A204.1 (cell line): ENCODE results near the gene MYOG.

Source experiments
- FAIRE-seq: peaks from 2 replicates; lab custom pipeline; 2012; peaks lifted over from hg19 to GRCh38; lab: Jason Lieb, UNC

MYOG gene

GRCh38 chr1:203072002-203072602 lies 13.7 kb downstream of the MYOG start:
- no peak for FAIRE-seq

GRCh38 chr1:203069030-203069747 lies 16.6 kb downstream of the MYOG start:
- FAIRE-seq = no peak

GRCh38 chr1:203066965-203067364 lies 18.8 kb downstream of the MYOG start:
- no peak for FAIRE-seq

- no peak for FAIRE-seq
Observed at GRCh38 chr1:203065986-203066385, 19.8 kb downstream of the MYOG start.

GRCh38 chr1:203065191-203065590 lies 20.6 kb downstream of the MYOG start:
- FAIRE-seq = no peak

GRCh38 chr1:203063287-203063686 lies 22.5 kb downstream of the MYOG start:
- no peak for FAIRE-seq

- FAIRE-seq = no peak
Observed at GRCh38 chr1:203060115-203060514, 25.7 kb downstream of the MYOG start.

GRCh38 chr1:203059485-203059884 lies 26.3 kb downstream of the MYOG start:
- no peak for FAIRE-seq

- FAIRE-seq = no peak
Observed at GRCh38 chr1:203058676-203058935, 27.2 kb downstream of the MYOG start.

GRCh38 chr1:203057911-203058675 lies 27.7 kb downstream of the MYOG start:
- no peak for FAIRE-seq

- FAIRE-seq = no peak
Observed at GRCh38 chr1:203056516-203056915, 29.3 kb downstream of the MYOG start.

GRCh38 chr1:203056012-203056411 lies 29.8 kb downstream of the MYOG start:
- FAIRE-seq = no peak

- no peak for FAIRE-seq
Observed at GRCh38 chr1:203055161-203055799, 30.5 kb downstream of the MYOG start.

GRCh38 chr1:203054642-203055041 lies 31.2 kb downstream of the MYOG start:
- no peak for FAIRE-seq

- no peak for FAIRE-seq
Observed at GRCh38 chr1:203054184-203054583, 31.6 kb downstream of the MYOG start.

GRCh38 chr1:203052601-203053000 lies 33.2 kb downstream of the MYOG start:
- no peak for FAIRE-seq

GRCh38 chr1:203051841-203052324 lies 33.9 kb downstream of the MYOG start:
- FAIRE-seq = no peak

- FAIRE-seq = no peak
Observed at GRCh38 chr1:203050826-203051225, 35.0 kb downstream of the MYOG start.

- FAIRE-seq = no peak
Observed at GRCh38 chr1:203049576-203050180, 36.1 kb downstream of the MYOG start.

GRCh38 chr1:203049077-203049476 lies 36.7 kb downstream of the MYOG start:
- no peak for FAIRE-seq

GRCh38 chr1:203048555-203049051 lies 37.2 kb downstream of the MYOG start:
- FAIRE-seq = no peak

GRCh38 chr1:203048086-203048485 lies 37.7 kb downstream of the MYOG start:
- FAIRE-seq = no peak
